Stimulated activated CD8-positive, alpha-beta memory T cell treated with anti-CD3 and anti-CD28 coated beads, Interleukin-7, amount 100 ng/mL, for 24 hours (primary cell): ENCODE data around the gene TBC1D10A.

Experiments used
- DNase-seq: peaks from one replicate; pipeline ENCODE4 v3.0.0-alpha.2; 2020; ENCODE audit warnings: low read depth

TBC1D10A gene

GRCh38 chr22:30285176-30285845 lies 41.4 kb downstream of the TBC1D10A start:
- DNase-seq = no peak

DNA sequence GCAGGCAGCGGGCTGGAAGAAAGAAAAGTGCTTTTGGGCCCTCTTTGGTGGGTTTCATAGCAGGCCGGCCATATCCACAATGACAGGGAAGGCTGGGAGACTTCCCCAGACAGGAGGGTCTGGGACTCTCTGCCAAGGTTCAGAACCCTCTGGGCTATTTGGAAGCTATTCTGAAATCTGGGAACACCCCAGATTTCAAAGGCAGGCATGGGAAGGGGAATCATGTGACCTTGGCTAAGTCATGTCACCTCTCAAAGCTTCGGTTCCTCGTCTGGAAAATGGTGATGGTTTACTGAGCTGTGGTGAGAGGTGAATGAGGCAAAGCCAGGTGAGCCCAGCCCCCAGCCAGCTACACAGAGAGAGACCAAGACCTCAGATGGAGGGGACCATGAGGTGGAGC lies 42.1 kb downstream of the TBC1D10A start:
- DNase-seq = no peak

- DNase-seq = no peak
Observed at GRCh38 chr22:30284172-30284571, 42.6 kb downstream of the TBC1D10A start.

- DNase-seq = no peak
Observed at GRCh38 chr22:30283342-30283741, 43.4 kb downstream of the TBC1D10A start.

GRCh38 chr22:30282616-30283046 lies 44.1 kb downstream of the TBC1D10A start:
- no peak for DNase-seq

- no peak for DNase-seq
Observed at GRCh38 chr22:30280505-30280904, 46.2 kb downstream of the TBC1D10A start.

GRCh38 chr22:30279932-30280331 lies 46.8 kb downstream of the TBC1D10A start:
- no peak for DNase-seq

DNA sequence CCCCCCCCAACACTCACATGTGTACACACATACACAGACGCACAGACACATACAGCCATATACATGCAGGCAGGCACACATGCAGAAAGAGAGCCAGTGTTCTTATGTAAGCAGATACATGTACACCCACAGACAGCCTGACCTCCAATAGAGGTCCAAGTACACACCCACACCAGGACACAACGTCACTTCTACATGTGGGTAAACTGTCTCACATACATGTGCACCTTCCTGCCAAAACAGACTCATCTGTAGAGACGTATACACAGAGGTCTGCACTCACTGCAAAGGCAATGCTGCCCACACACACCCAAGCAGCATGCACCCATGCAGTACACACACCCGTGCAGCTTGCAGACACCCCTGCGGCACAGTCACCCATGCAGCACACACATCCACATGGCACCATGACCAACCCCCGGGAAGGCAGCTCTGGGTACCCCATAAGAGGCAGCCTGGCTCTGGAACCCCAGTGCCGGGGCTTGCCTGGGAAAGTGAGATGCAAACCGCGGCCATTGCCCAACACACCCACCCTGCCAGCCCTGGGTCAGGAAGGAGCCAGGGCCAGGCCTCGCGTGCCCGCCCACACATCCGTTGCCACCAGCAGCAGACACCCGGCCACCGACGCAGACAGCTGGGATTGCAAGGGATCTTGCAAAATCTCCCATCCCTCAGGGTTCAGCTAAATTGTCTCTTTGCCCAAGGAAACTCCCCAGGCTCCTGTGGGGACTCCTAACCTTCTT lies 47.5 kb downstream of the TBC1D10A start:
- no peak for DNase-seq

GRCh38 chr22:30277547-30278344 lies 49.0 kb downstream of the TBC1D10A start:
- DNase-seq = no peak

GRCh38 chr22:30276039-30276438 lies 50.7 kb downstream of the TBC1D10A start:
- DNase-seq = no peak

DNA sequence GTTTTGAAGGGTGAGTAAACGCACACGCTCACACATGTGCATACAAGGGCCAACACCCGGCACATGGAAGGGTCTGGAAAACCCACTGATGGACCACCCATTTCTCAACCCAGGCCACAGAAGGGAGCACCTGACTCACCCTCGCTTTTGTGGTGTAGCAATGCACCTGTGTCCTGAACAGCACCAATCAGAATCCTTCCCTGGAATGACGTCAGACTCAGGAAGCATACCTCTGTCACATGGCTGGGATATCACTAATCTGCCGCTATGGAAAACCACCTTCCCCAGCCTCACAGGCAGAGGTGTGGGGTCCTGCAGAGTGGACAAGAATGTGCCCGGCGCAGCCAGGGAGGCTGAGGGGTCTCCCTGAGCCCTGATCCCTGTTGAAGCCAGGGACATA lies 51.1 kb downstream of the TBC1D10A start:
- DNase-seq = no peak

- DNase-seq = no peak
Observed at GRCh38 chr22:30274437-30274812, 52.3 kb downstream of the TBC1D10A start.

GRCh38 chr22:30273711-30274436 lies 52.9 kb downstream of the TBC1D10A start:
- no peak for DNase-seq

GRCh38 chr22:30272781-30273601 lies 53.8 kb downstream of the TBC1D10A start:
- no peak for DNase-seq

GRCh38 chr22:30270832-30271231 lies 55.9 kb downstream of the TBC1D10A start:
- DNase-seq = no peak

- no peak for DNase-seq
Observed at GRCh38 chr22:30268331-30268730, 58.4 kb downstream of the TBC1D10A start.

DNA sequence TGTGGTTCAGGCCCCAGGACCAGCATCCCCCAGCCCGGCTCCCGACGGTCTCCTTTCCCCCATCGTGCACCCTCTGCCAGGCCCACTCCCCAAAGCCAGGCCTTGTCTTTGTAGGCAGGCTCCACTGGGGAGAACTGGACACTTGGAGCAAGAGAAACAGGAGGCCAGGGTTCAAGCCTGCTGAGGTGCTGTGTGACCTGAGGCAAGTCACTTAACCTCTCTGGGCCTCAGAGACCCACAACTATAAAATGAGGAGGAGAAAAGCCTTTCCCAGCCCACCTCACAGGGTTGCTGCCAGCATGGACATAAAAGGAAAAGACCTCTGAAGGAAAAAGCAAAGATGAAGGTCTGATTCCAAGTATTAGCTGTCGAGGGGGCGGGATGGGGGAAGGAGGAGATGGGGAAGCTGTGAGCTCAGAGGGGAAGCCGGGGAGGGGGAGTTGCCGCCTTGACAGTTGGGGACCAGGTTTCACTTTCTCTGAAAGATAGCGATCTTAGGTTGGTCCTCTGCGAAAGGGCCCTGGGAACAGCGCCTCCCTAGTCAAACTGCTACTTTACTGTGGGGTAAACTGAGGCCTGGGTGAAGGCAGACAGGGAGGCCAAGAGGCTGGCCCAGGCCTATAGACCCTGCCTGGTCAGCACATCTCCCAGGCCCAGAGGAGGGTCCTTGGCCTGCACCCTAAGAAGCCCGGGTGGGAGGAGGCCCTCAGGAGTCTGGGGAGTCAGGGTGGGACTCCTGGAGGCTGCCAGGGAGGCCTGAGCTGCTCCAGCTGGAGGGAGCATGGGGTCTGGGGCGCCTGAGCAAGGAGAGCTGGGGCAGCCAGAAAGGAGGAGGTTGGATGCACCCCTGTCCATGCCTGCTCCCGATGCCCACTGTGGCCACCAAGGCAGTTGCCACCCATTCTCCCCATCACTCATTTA lies 59.1 kb downstream of the TBC1D10A start:
- no peak for DNase-seq

GRCh38 chr22:30266445-30267381 lies 60.0 kb downstream of the TBC1D10A start, which contains the start of gene OSM:
Gene OSM (minus strand): TSS chr22:30266851. CDS start chr22:30266799, 52 bp downstream.
- DNase-seq = peak; percentile 41
